HL-60/S4 treated with phorbol 12-myristate 13-acetate at 8.2 ng/mL for 4 days and 3 days (cell line): ENCODE data around the gene SLC23A2.
"Not testable (repeated sequence)": the region's sequence is repeated elsewhere in the genome, so short reads cannot be mapped to it uniquely, and the experiment has no call there.

ENCODE experiments used
- in situ Hi-C: fragments of 300-500 bp; cut with MboI; formaldehyde crosslinking; loops from 2 replicates; pipeline ENCODE4 v1.15.0; 2022; ENCODE audit warnings: low sequenced_read_pairs

The SLC23A2 gene

GRCh38 chr20:4855555-4855954 is 145.8 kb downstream of the SLC23A2 start:
- in situ Hi-C loops: no loop called here

- in situ Hi-C loops: no loop called here
Measured at GRCh38 chr20:4855097-4855496, 146.2 kb downstream of the SLC23A2 start.

GRCh38 chr20:4854561-4854901 is 146.8 kb downstream of the SLC23A2 start:
- in situ Hi-C loops: no loop called here

GRCh38 chr20:4853757-4854560 is 147.4 kb downstream of the SLC23A2 start:
- in situ Hi-C loops: no loop called here

- in situ Hi-C loops: no loop called here
Measured at GRCh38 chr20:4853004-4853403, 148.3 kb downstream of the SLC23A2 start.

- in situ Hi-C loops: no loop called here
Measured at GRCh38 chr20:4850960-4851359, 150.3 kb downstream of the SLC23A2 start.

- in situ Hi-C loops: not testable (repeated sequence)
Measured at GRCh38 chr20:4848829-4849228, 152.5 kb downstream of the SLC23A2 start.

- in situ Hi-C loops: no loop called here
Measured at GRCh38 chr20:4848041-4848440, 153.3 kb downstream of the SLC23A2 start.

GRCh38 chr20:4846821-4847220 is 154.5 kb downstream of the SLC23A2 start:
- in situ Hi-C loops: no loop called here

GRCh38 chr20:4844751-4845465 is 156.4 kb downstream of the SLC23A2 start:
- in situ Hi-C loops: no loop called here

- in situ Hi-C loops: no loop called here
Measured at GRCh38 chr20:4844325-4844724, 157.0 kb downstream of the SLC23A2 start.

GRCh38 chr20:4840801-4841200 is 160.5 kb downstream of the SLC23A2 start:
- in situ Hi-C loops: no loop called here

GRCh38 chr20:4838526-4838925 is 162.8 kb downstream of the SLC23A2 start:
- in situ Hi-C loops: no loop called here

- in situ Hi-C loops: no loop called here
Measured at GRCh38 chr20:4837760-4838159, 163.6 kb downstream of the SLC23A2 start.

- in situ Hi-C loops: no loop called here
Measured at GRCh38 chr20:4836935-4837334, 164.4 kb downstream of the SLC23A2 start.

GRCh38 chr20:4836473-4836872 is 164.8 kb downstream of the SLC23A2 start:
- in situ Hi-C loops: no loop called here

GRCh38 chr20:4835244-4836177 is 165.8 kb downstream of the SLC23A2 start:
- in situ Hi-C loops: no loop called here

- in situ Hi-C loops: no loop called here
Measured at GRCh38 chr20:4833074-4833728, 168.1 kb downstream of the SLC23A2 start.

- in situ Hi-C loops: no loop called here
Measured at GRCh38 chr20:4832469-4832868, 168.8 kb downstream of the SLC23A2 start.

- in situ Hi-C loops: no loop called here
Measured at GRCh38 chr20:4830696-4831095, 170.6 kb downstream of the SLC23A2 start.

GRCh38 chr20:4830259-4830658 is 171.1 kb downstream of the SLC23A2 start:
- in situ Hi-C loops: no loop called here
